Keratinocyte (primary cell): ENCODE measurements around the gene TTC32. TPM values are rescaled to one million over a fixed set of nuclear protein-coding genes. Genes with fewer than 3 reads are reported as not detected.

Experiments used
- DNase-seq: peaks from one replicate; pipeline ENCODE4 v3.0.0-alpha.2; 2011; ENCODE audit warnings: low read depth, missing footprints, low spot score
- FAIRE-seq: peaks from 2 replicates; lab custom pipeline; 2011; peaks lifted over from hg19 to GRCh38; lab: Jason Lieb, UNC
- H2AFZ ChIP-seq: 2 replicates; pipeline ENCODE4 v1.6.0; 2012; ENCODE audit warnings: low read length, control low read depth, inconsistent platforms; ENCODE audit not compliant: control insufficient read depth
- H3K27ac ChIP-seq: 2 replicates; pipeline ENCODE4 v1.5.1; 2011; ENCODE audit warnings: low read length; ENCODE audit not compliant: control insufficient read depth, insufficient read depth
- H3K27me3 ChIP-seq: 3 replicates; pipeline ENCODE4 v1.6.0; 2011; ENCODE audit warnings: low read length; ENCODE audit not compliant: control insufficient read depth, insufficient read depth; ENCODE audit errors: extremely low read depth
- H3K36me3 ChIP-seq, 2 experiments: 2 replicates in 1 of 2; 3 replicates in 1 of 2; pipeline ENCODE4 v1.5.1; 2011; ENCODE audit warnings: low read length in 2 of 2, mild to moderate bottlenecking in 1 of 2; ENCODE audit not compliant: control insufficient read depth in 2 of 2, insufficient read depth in 2 of 2; ENCODE audit errors: extremely low read depth in 1 of 2
- H3K4me1 ChIP-seq: 3 replicates; pipeline ENCODE4 v1.5.1; 2011; ENCODE audit warnings: low read length; ENCODE audit not compliant: control insufficient read depth, insufficient read depth; ENCODE audit errors: extremely low read depth
- H3K4me2 ChIP-seq: 3 replicates; pipeline ENCODE4 v1.6.0; 2011; ENCODE audit warnings: low read depth, low read length; ENCODE audit not compliant: control insufficient read depth, insufficient read depth; ENCODE audit errors: extremely low read depth
- H3K4me3 ChIP-seq, 3 experiments: fragments of 200-600 bp in 1 of 3; sonication (generic) in 1 of 3; 2 replicates in 2 of 3; 3 replicates in 1 of 3; pipeline ENCODE4 v1.5.1; 2011 to 2016; ENCODE audit warnings: low read length in 3 of 3, mild to moderate bottlenecking in 3 of 3, control low read depth in 2 of 3, inconsistent platforms in 1 of 3, low read depth in 1 of 3, mixed read lengths in 1 of 3, mixed run types in 1 of 3, moderate library complexity in 1 of 3; ENCODE audit not compliant: control insufficient read depth in 2 of 3, insufficient read depth in 2 of 3; ENCODE audit errors: extremely low read depth in 1 of 3
- H3K79me2 ChIP-seq: 2 replicates; pipeline ENCODE4 v1.6.0; 2012; ENCODE audit warnings: low read length; ENCODE audit not compliant: control insufficient read depth, insufficient read depth
- H3K9ac ChIP-seq: 3 replicates; pipeline ENCODE4 v1.6.0; 2011; ENCODE audit warnings: low read length; ENCODE audit not compliant: control insufficient read depth, insufficient read depth; ENCODE audit errors: extremely low read depth
- H3K9me1 ChIP-seq: 3 replicates; pipeline ENCODE4 v1.6.0; 2011; ENCODE audit warnings: low read length; ENCODE audit not compliant: control insufficient read depth, insufficient read depth; ENCODE audit errors: extremely low read depth
- H3K9me3 ChIP-seq: 2 replicates; pipeline ENCODE4 v1.5.1; 2012; ENCODE audit warnings: low read depth, low read length; ENCODE audit not compliant: control insufficient read depth
- H4K20me1 ChIP-seq: 3 replicates; pipeline ENCODE4 v1.6.0; 2011; ENCODE audit warnings: low read length; ENCODE audit not compliant: control insufficient read depth, insufficient read depth; ENCODE audit errors: extremely low read depth
- CTCF ChIP-seq, 3 experiments: IDR thresholded peaks in 1 of 3; conservative IDR thresholded peaks in 1 of 3; optimal IDR thresholded peaks in 1 of 3; 2 replicates in 2 of 3; 3 replicates in 1 of 3; pipeline versions ENCODE3 to v1.5.1; 2011; ENCODE audit warnings: low read length in 3 of 3, mild to moderate bottlenecking in 3 of 3, moderate library complexity in 2 of 3, control low read depth in 1 of 3, inconsistent platforms in 1 of 3; ENCODE audit not compliant: insufficient read depth in 2 of 3; ENCODE audit errors: extremely low read depth in 1 of 3
- EZH2 ChIP-seq: IDR thresholded peaks from one replicate; pipeline ENCODE4 v1.6.1; 2012; ENCODE audit warnings: inconsistent platforms, mild to moderate bottlenecking, low read length, moderate library complexity
- dilution Hi-C: fragments of 300-500 bp; cut with MboI; formaldehyde crosslinking; loops from one replicate; pipeline ENCODE4 v1.7.0; 2020; ENCODE audit warnings: low sequenced_read_pairs; ENCODE audit not compliant: extremely low pct_ligation_motif_present
- polyA plus RNA-seq, 5 experiments: library from polyadenylated mRNA; depleted of rRNA in 3 of 5; stranded (reverse) in 3 of 5; stranded (forward) in 1 of 5; unstranded in 1 of 5; fragments of >200 nt; gene quantifications; 1 replicate in 1 of 5; 2 replicates in 3 of 5; 3 replicates in 1 of 5; pipeline versions ENCODE4 v1.2.1 to v1.2.3, GENCODE V29; 2011 to 2012; ENCODE audit warnings: missing spikeins in 2 of 5, low read depth in 1 of 5, low replicate concordance in 1 of 5

Gene TTC32
- polyA plus RNA-seq, 1 donor (not counting 4 experiments of a cell fraction or from before 2014, with no cell fraction given): 7.6 TPM

GRCh38 chr2:19871836-19872235 is 29.9 kb downstream of the TTC32 start:
- Histone ChIP-seq H3K36me3 (no peaks in the 10 kb centered on the region), H3K9me1 (no peaks in the 10 kb centered on the region), H4K20me1 (no peaks in the 10 kb centered on the region), H3K79me2 (no peaks in the 10 kb centered on the region), H3K4me3 (no peak overlapping the region), H3K9ac (no peak overlapping the region), H3K4me1 (peaks cover 7% of the 10 kb centered on the region), H3K27ac (no peak overlapping the region), H3K27me3 (peaks cover 22% of the 10 kb centered on the region), H3K4me2 (no peak overlapping the region), H3K9me3 (no peaks in the 10 kb centered on the region), H2AFZ (no peak overlapping the region)
- DNase-seq (no peak), FAIRE-seq (no peak)
- dilution Hi-C loops: loop anchor here (25.0 kb wide), 1 partner anchor 510 kb away; the partner anchor contains the start of gene OSR1
- no peak for TF ChIP-seq CTCF (optimal IDR thresholded peaks at IDR 0.05 in 1 of 3, IDR thresholded peaks at IDR 0.05 in 1 of 3, conservative IDR thresholded peaks at IDR 0.05 in 1 of 3; ENCODE audit: extremely low read depth in 1 of 3, insufficient read depth in 2 of 3, low read length in 3 of 3)

- Histone ChIP-seq H3K36me3 (no peaks in the 10 kb centered on the region), H3K4me2 (no peak overlapping the region), H4K20me1 (no peaks in the 10 kb centered on the region), H3K4me3 (no peak overlapping the region), H3K9me3 (no peaks in the 10 kb centered on the region), H3K9ac (no peak overlapping the region), H3K4me1 (peaks cover 7% of the 10 kb centered on the region), H3K27ac (no peak overlapping the region), H3K79me2 (no peaks in the 10 kb centered on the region), H2AFZ (no peak overlapping the region), H3K27me3 (peaks cover 22% of the 10 kb centered on the region), H3K9me1 (no peaks in the 10 kb centered on the region)
- TF ChIP-seq EZH2: no peak
- dilution Hi-C loops: loop anchor here (25.0 kb wide), 1 partner anchor 508 kb away; the partner anchor contains the start of gene OSR1
- FAIRE-seq (no peak), DNase-seq (no peak)
These were observed 31.0 kb downstream of the TTC32 start for GRCh38 chr2:19870792-19871191.
